Activated gamma-delta T cell treated with anti-CD3 and anti-CD28 coated beads, Interleukin-2, amount 50 U/mL, for 16 hours (primary cell): Measurements from ENCODE around the gene KCNN1.
"Not testable (repeated sequence)": the region's sequence is repeated elsewhere in the genome, so short reads cannot be mapped to it uniquely, and the experiment has no call there.

Experiments used
- DNase-seq: peaks from one replicate; pipeline ENCODE4 v3.0.0-alpha.2; 2020; ENCODE audit warnings: low read depth

Gene KCNN1

GRCh38 chr19:18031401-18031800 lies 64.5 kb downstream of the KCNN1 start:
- not testable (repeated sequence) for DNase-seq

GRCh38 chr19:18032102-18032501 lies 65.2 kb downstream of the KCNN1 start:
- not testable (repeated sequence) for DNase-seq

- DNase-seq: no peak
Observed at GRCh38 chr19:18041054-18041453, 74.1 kb downstream of the KCNN1 start.

GRCh38 chr19:18043676-18044075 lies 76.8 kb downstream of the KCNN1 start:
- no peak for DNase-seq

- DNase-seq: peak; percentile 80
Observed at GRCh38 chr19:18044825-18045304, 78.0 kb downstream of the KCNN1 start.

- no peak for DNase-seq
Observed at GRCh38 chr19:18045307-18046050, 78.6 kb downstream of the KCNN1 start.

GRCh38 chr19:18046059-18046718 lies 79.3 kb downstream of the KCNN1 start:
- no peak for DNase-seq

GRCh38 chr19:18049385-18049784 lies 82.5 kb downstream of the KCNN1 start:
- no peak for DNase-seq
